Measurements from ENCODE around the gene PRRT2.
A peak's percentile ranks its signal among the peaks of the same experiment; 100 is the strongest.
"Not testable (repeated sequence)": the region's sequence is repeated elsewhere in the genome, so short reads cannot be mapped to it uniquely, and the experiment has no call there.

PRRT2 gene

GRCh38 chr16:29811896-29812665, at the start of gene PRRT2:
Gene PRRT2 (plus strand): TSS chr16:29812193. CDS start chr16:29813055, 862 bp downstream.
- no peak for DNase-seq (ENCODE audit: low read depth in 2 of 2)

DNA sequence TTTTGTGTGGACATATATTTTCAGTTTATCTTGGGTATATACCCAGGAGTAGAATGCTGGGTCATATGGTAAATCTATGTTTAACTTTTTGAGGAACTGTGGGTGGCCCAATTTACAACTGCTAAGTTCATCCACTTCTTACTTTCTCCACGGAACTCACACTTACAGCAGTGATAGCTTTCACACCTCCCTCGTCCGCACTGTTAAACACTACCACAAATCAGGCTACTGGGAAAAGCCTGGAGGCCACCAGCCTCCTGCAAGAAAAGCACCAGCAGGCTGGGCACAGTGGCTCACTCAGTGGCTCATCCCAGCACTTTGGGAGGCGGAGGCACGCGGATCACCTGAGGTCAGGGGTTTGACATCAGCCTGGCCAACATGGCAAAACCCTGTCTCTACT, 48.7 kb upstream of the PRRT2 start:
- DNase-seq (ENCODE audit: low read depth in 2 of 2): no peak

GRCh38 chr16:29765167-29766032, 46.6 kb upstream of the PRRT2 start:
- no peak for DNase-seq (ENCODE audit: low read depth in 2 of 2)

DNA sequence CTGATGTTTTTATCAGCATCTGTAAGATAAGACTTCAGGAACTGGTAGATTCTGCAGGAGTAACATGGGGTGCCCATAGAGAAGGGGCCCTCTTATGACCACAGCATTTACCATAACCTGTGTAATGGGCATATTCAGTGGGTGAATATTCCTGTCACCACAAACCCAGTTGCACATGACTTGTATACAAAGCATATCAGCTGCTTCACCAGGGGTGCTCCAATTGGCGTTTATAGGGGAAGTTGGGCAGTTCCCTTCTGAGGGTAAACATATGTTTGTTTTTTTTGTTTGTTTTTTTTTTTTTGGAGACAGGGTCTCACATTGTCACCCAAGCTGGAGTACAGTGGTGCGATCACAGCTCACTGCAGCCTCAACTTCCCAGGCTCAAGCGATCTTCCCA, 45.4 kb upstream of the PRRT2 start:
- DNase-seq (ENCODE audit: low read depth in 2 of 2): no peak

- no peak for DNase-seq (ENCODE audit: low read depth in 2 of 2)
Observed at GRCh38 chr16:29767062-29767461, 44.9 kb upstream of the PRRT2 start.

DNA sequence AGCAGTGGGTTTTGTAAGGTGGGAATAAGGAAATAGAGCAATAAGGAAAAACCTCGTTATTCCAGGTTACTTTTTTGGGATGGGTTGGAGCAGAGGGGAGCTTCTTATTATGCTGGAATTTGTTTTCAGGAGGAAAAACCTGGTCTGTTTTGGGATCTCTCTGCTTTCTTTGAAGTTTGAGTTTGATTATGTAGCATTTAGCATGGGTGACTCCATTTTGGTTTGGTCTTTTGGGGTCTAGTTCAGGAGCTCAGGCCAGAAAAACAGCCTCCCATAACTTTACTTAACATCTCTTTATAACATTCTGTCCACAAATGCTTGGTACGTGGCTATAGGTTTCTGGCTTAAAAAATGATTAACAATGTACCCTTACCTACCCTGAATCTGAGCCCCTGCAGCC, 42.5 kb upstream of the PRRT2 start:
- no peak for DNase-seq (ENCODE audit: low read depth in 2 of 2)

- no peak for DNase-seq (ENCODE audit: low read depth in 2 of 2)
Observed at GRCh38 chr16:29770250-29770929, 41.6 kb upstream of the PRRT2 start.

DNA sequence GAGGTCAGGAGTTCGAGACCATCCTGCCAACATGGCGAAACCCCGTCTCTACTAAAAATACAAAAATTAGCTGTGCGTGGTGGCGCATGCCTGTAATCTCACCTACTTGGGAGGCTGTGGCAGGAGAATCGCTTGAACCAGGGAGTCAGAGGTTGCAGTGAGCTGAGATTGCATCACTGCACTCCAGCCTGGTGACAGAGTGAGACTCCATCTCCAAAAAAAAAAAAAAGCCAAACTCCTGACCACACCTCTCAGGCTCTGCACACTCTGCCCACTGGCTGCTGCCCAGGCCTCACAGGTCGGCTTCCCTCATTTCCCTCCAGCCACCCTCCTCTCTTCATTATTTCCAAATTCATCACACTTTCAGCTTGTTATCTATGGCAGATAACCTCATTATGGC, 39.7 kb upstream of the PRRT2 start:
- not testable (repeated sequence) for DNase-seq (ENCODE audit: low read depth in 2 of 2)

- DNase-seq (ENCODE audit: low read depth in 2 of 2): no peak
Observed at GRCh38 chr16:29774730-29775129, 37.3 kb upstream of the PRRT2 start.

GRCh38 chr16:29775742-29776408, 36.1 kb upstream of the PRRT2 start:
- DNase-seq (ENCODE audit: low read depth in 2 of 2): no peak

GRCh38 chr16:29777576-29778350, 34.2 kb upstream of the PRRT2 start, which contains the start of gene ZG16:
Gene ZG16 (plus strand): TSS chr16:29778256. CDS start chr16:29779267, 1,011 bp downstream.
- DNase-seq (ENCODE audit: low read depth in 2 of 2): no peak

- no peak for DNase-seq (ENCODE audit: low read depth in 2 of 2)
Observed at GRCh38 chr16:29779474-29779873, 32.5 kb upstream of the PRRT2 start.

GRCh38 chr16:29783094-29783953, 28.7 kb upstream of the PRRT2 start:
- not testable (repeated sequence) for DNase-seq (ENCODE audit: low read depth in 2 of 2)

DNA sequence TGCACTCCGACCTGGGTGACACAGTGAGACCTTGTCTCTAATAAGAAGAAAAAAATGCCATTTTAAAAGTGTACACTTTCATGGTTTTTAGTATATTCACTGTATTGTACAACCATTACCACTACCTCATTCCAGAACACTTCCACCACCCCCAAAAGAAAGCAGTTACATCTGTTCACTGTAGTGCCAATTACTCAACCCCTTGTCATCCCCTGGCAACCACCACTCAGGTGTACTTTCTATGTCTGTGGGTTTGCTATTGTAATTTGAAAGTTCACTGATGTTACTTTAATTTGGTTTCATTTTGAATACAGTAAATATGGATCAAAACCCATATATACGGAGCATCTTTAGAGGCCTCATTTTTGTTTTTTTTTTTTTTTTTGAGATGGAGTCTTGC, 27.8 kb upstream of the PRRT2 start:
- no peak for DNase-seq (ENCODE audit: low read depth in 2 of 2)

GRCh38 chr16:29784901-29785500, 27.0 kb upstream of the PRRT2 start:
- peak; percentile 49 to 59 for DNase-seq (ENCODE audit: low read depth in 2 of 2)

- DNase-seq (ENCODE audit: low read depth in 2 of 2): not testable (repeated sequence)
Observed at GRCh38 chr16:29787155-29787554, 24.8 kb upstream of the PRRT2 start.

DNA sequence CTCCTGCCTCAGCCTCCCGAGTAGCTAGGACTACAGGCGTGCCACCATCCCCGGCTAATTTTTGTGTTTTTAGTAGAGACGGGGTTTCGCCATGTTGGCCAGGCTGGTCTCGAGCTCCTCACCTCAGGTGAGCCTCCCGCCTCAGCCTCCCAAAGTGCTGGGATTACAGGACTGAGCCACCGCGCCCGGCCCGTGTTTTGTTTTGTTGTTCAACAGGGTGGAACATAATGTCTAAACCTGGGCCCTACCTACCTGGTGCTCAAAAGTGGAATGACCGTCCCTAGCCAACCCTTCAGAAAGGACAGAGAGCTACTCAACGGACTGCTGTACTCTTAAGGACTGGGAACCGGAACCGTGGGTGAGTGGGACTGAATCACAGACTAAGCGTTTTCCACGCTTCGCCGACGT, 22.2 kb upstream of the PRRT2 start:
- no peak for DNase-seq (ENCODE audit: low read depth in 2 of 2)

- DNase-seq (ENCODE audit: low read depth in 2 of 2): peak; percentile 100
Observed at GRCh38 chr16:29790183-29790948, 21.6 kb upstream of the PRRT2 start, which contains the start of gene KIF22. Gene KIF22 (plus strand): TSS chr16:29790751. CDS start chr16:29790760, 9 bp downstream.

All from stimulated activated CD8-positive, alpha-beta memory T cell treated with anti-CD3 and anti-CD28 coated beads, Interleukin-2, amount 100 ng/mL, for 1 hour (primary cell).